DLD1 (cell line): ENCODE results near the gene TAS2R4.
"Not testable (repeated sequence)": the region's sequence is repeated elsewhere in the genome, so short reads cannot be mapped to it uniquely, and the experiment has no call there.

Source experiments
- in situ Hi-C: cut with HindIII; loops from 2 replicates; pipeline ENCODE4 v1.10.0; 2017; ENCODE audit warnings: low sequenced_read_pairs

The TAS2R4 gene

GRCh38 chr7:141822432-141822831 lies 46.0 kb downstream of the TAS2R4 start:
- in situ Hi-C loops = not testable (repeated sequence)
